ENCODE data around the gene PRSS37. TPM values are rescaled to one million over a fixed set of nuclear protein-coding genes. Genes with fewer than 3 reads are reported as not detected.

Gene PRSS37
- total RNA-seq, 1 experiment from 2014 or later = not detected

DNA sequence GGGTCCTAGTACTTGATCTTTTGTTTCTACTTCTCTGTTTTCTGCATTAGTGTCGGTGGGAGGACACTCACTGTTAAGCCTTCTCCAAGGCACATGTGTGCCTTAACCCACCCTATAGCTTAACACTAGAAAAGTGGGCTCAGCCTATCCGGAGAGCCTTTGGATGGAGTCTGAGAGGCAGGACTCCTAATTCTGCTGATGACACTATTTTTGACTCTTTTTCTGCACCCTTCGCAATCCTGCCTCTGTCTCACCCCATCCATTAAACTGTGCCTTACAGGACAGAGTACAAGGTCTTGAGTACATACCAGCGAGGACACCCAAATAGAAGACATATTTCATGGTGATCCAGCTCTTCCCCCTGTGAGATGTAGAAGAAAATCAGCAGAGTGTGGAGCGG lies 577 bp downstream of the PRSS37 start:
- CTCF ChIA-PET = no interaction called here

DNA sequence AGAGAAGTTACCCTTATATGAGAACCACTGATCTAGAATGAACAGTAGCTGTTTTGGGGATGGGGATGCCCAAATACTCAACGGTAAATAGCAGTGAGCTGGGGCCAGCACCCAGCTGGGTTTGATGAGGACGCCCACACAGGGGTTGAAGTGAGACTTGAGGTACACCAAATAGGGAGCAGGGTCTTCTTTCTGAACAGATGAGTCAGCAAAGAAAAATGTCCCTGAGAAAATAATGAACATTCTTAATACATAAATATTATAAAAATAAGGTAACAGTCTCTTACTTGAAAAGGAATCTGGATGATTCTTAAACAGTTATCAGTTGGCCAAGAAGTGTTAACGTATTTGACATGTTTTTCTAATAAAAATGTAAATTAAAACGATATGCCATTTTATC lies 2.0 kb downstream of the PRSS37 start:
- no peaks in the 10 kb centered on the region for H3K9me3 ChIP-seq (ENCODE audit: insufficient read depth, low read depth)
- no TSS peak for BruUV-seq (replicated peaks)
- H3K4me1 ChIP-seq (replicated peaks; ENCODE audit: insufficient read depth) = no peaks in the 10 kb centered on the region
- no peaks in the 10 kb centered on the region for H3K36me3 ChIP-seq (ENCODE audit: low read depth)
- H3K27ac ChIP-seq = no peak overlapping the region
- CTCF ChIA-PET = no interaction called here
- H4K20me1 ChIP-seq (ENCODE audit: insufficient read depth) = no peaks in the 10 kb centered on the region
- no peak overlapping the region for H2AFZ ChIP-seq
- no peaks in the 10 kb centered on the region for H3K79me2 ChIP-seq (ENCODE audit: low read depth)
- no peak for DNase-seq
- H3K4me2 ChIP-seq = no peak overlapping the region
- H3K27me3 ChIP-seq (ENCODE audit: insufficient read depth, low read depth) = no peaks in the 10 kb centered on the region
- no peak overlapping the region for H3K4me3 ChIP-seq
- intact Hi-C loops (cut with micrococcal nuclease; ENCODE audit: unreplicated experiment) = no loop called here
- POLR2A ChIA-PET (ENCODE audit: unreplicated experiment) = interaction anchor here (0.6 kb wide), 1 partner anchor 53 kb away, joined by 3 read pairs; no protein-coding TSS in a partner anchor
- no peaks in the 10 kb centered on the region for H3K9me2 ChIP-seq (ENCODE audit: insufficient read depth)
- TF ChIP-seq, protein P1, sequence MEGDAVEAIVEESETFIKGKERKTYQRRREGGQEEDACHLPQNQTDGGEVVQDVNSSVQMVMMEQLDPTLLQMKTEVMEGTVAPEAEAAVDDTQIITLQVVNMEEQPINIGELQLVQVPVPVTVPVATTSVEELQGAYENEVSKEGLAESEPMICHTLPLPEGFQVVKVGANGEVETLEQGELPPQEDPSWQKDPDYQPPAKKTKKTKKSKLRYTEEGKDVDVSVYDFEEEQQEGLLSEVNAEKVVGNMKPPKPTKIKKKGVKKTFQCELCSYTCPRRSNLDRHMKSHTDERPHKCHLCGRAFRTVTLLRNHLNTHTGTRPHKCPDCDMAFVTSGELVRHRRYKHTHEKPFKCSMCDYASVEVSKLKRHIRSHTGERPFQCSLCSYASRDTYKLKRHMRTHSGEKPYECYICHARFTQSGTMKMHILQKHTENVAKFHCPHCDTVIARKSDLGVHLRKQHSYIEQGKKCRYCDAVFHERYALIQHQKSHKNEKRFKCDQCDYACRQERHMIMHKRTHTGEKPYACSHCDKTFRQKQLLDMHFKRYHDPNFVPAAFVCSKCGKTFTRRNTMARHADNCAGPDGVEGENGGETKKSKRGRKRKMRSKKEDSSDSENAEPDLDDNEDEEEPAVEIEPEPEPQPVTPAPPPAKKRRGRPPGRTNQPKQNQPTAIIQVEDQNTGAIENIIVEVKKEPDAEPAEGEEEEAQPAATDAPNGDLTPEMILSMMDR (conservative IDR thresholded peaks at IDR 0.05) = no peak
- no peak for TF ChIP-seq EZH2 (IDR thresholded peaks at IDR 0.05; ENCODE audit: low read depth)
- H3F3A ChIP-seq (ENCODE audit: insufficient read depth, low read depth) = no peaks in the 10 kb centered on the region

More for the DNA sequence above, 577 bp downstream of the PRSS37 start:
- Histone ChIP-seq H3K9me2 (ENCODE audit: insufficient read depth) (no peaks in the 10 kb centered on the region), H3F3A (ENCODE audit: insufficient read depth, low read depth) (no peaks in the 10 kb centered on the region), H3K27ac (no peak overlapping the region), H3K4me1 (replicated peaks; ENCODE audit: insufficient read depth) (no peaks in the 10 kb centered on the region), H4K20me1 (ENCODE audit: insufficient read depth) (no peaks in the 10 kb centered on the region), H3K4me3 (no peak overlapping the region), H3K9me3 (ENCODE audit: insufficient read depth, low read depth) (no peaks in the 10 kb centered on the region), H3K36me3 (ENCODE audit: low read depth) (no peaks in the 10 kb centered on the region), H3K4me2 (no peak overlapping the region), H3K27me3 (ENCODE audit: insufficient read depth, low read depth) (no peaks in the 10 kb centered on the region), H3K79me2 (ENCODE audit: low read depth) (no peaks in the 10 kb centered on the region), H2AFZ (no peak overlapping the region)
- intact Hi-C loops (cut with micrococcal nuclease; ENCODE audit: unreplicated experiment) = no loop called here
- TF ChIP-seq, protein P1 (conservative IDR thresholded peaks at IDR 0.05) = no peak
- TF ChIP-seq EZH2 (IDR thresholded peaks at IDR 0.05; ENCODE audit: low read depth) = no peak
- POLR2A ChIA-PET (ENCODE audit: unreplicated experiment) = no interaction called here
- DNase-seq = no peak
- no TSS peak for BruUV-seq (replicated peaks)

DNA sequence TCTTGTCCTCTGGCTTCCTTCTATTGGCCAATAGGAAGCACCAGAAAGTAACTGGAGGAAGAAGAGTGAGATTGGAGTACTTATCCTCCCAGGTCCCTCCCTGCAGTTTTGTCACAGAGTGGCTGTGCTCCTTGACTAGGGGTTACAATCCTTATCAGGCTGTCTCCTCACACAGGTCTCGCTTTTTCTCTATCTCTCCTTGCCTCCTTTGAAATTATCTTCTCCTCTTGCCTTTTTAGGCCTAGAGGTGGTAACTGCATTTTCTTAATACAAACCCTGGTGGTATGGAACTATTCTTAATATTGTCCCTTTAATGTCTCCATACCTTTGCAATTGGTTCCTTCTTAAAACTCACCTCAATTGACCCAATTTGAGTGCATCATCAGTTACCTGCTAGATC lies 2.7 kb downstream of the PRSS37 start:
- ChIA-PET CTCF (no interaction called here), POLR2A (ENCODE audit: unreplicated experiment) (no interaction called here)
- Histone ChIP-seq H3K79me2 (ENCODE audit: low read depth) (no peaks in the 10 kb centered on the region), H2AFZ (no peak overlapping the region), H3K4me1 (replicated peaks; ENCODE audit: insufficient read depth) (no peaks in the 10 kb centered on the region), H3K4me3 (no peak overlapping the region), H3K4me2 (no peak overlapping the region), H3K27me3 (ENCODE audit: insufficient read depth, low read depth) (no peaks in the 10 kb centered on the region), H3K27ac (no peak overlapping the region), H3K9me2 (ENCODE audit: insufficient read depth) (no peaks in the 10 kb centered on the region), H3F3A (ENCODE audit: insufficient read depth, low read depth) (no peaks in the 10 kb centered on the region), H3K36me3 (ENCODE audit: low read depth) (no peaks in the 10 kb centered on the region), H3K9me3 (ENCODE audit: insufficient read depth, low read depth) (no peaks in the 10 kb centered on the region), H4K20me1 (ENCODE audit: insufficient read depth) (no peaks in the 10 kb centered on the region)
- BruUV-seq (replicated peaks) = no TSS peak
- TF ChIP-seq EZH2 (IDR thresholded peaks at IDR 0.05; ENCODE audit: low read depth) = no peak
- TF ChIP-seq, protein P1 (conservative IDR thresholded peaks at IDR 0.05) = no peak
- DNase-seq = no peak
- intact Hi-C loops (cut with micrococcal nuclease; ENCODE audit: unreplicated experiment) = no loop called here
